WTC11 (cell line): ENCODE data around the gene RIPOR3. TPM values are rescaled to one million over a fixed set of nuclear protein-coding genes. Genes with fewer than 3 reads are reported as not detected.

Experiments
- ATAC-seq: fragments of 200-7000 bp; cut with Tn5 transposase; 2 replicates; pipeline ENCODE4 v1.10.0; 2021; ENCODE audit warnings: mild to moderate bottlenecking, moderate library complexity
- CTCF ChIA-PET: fragments of 300-600 bp; sonication (Branson Sonifier 250); formaldehyde crosslinking; loops from one replicate; lab custom pipeline; 2021; ENCODE audit warnings: antibody characterized with exemption; lab: Charles Lee
- POLR2A ChIA-PET: fragments of 350-600 bp; sonication (Branson Sonifier 250); formaldehyde crosslinking; loops from one replicate; lab custom pipeline; 2021; ENCODE audit warnings: antibody characterized with exemption; lab: Charles Lee
- DNase-seq: peaks from one replicate; pipeline ENCODE4 v3.0.0; 2021; ENCODE audit warnings: low spot score
- H3K27ac Mint-ChIP-seq: 2 replicates; pipeline ENCODE4 v1.8.0; 2021; ENCODE audit warnings: mixed read lengths
- H3K27me3 Mint-ChIP-seq: 2 replicates; pipeline ENCODE4 v1.8.0; 2021; ENCODE audit warnings: low read depth, mild to moderate bottlenecking, moderate library complexity, mixed read lengths
- H3K36me3 Mint-ChIP-seq: 2 replicates; pipeline ENCODE4 v1.8.0; 2021; ENCODE audit warnings: mixed read lengths
- H3K4me1 Mint-ChIP-seq: 2 replicates; pipeline ENCODE4 v1.8.0; 2022; ENCODE audit warnings: mixed read lengths
- H3K4me3 Mint-ChIP-seq: 2 replicates; pipeline ENCODE4 v1.8.0; 2021; ENCODE audit warnings: mild to moderate bottlenecking, moderate library complexity, mixed read lengths
- H3K9me3 Mint-ChIP-seq: 2 replicates; pipeline ENCODE4 v1.8.0; 2021; ENCODE audit warnings: mixed read lengths
- E2F1 ChIP-seq: sonication (generic); formaldehyde crosslinking; IDR thresholded peaks from 2 replicates; pipeline ENCODE4 v1.8.0; 2022; ENCODE audit warnings: mild to moderate bottlenecking, missing genetic modification reagents
- ELF4 ChIP-seq: sonication (generic); formaldehyde crosslinking; IDR thresholded peaks from 2 replicates; pipeline ENCODE4 v1.8.1; 2022; ENCODE audit warnings: low read depth, mild to moderate bottlenecking, moderate library complexity, missing genetic modification reagents
- FOXJ3 ChIP-seq: sonication (generic); formaldehyde crosslinking; IDR thresholded peaks from 2 replicates; pipeline ENCODE4 v1.9.0; 2021; ENCODE audit warnings: missing genetic modification reagents, mild to moderate bottlenecking, borderline replicate concordance
- FOXP1 ChIP-seq: sonication (generic); formaldehyde crosslinking; IDR thresholded peaks from 2 replicates; pipeline ENCODE4 v1.8.0; 2022; ENCODE audit warnings: missing genetic modification reagents, mild to moderate bottlenecking, moderate library complexity, borderline replicate concordance
- JAZF1 ChIP-seq: fragments of 250-450 bp; sonication (Bioruptor Pico); IDR thresholded peaks from 2 replicates; pipeline ENCODE4 v1.9.0; 2021; ENCODE audit warnings: moderate library complexity, mild to moderate bottlenecking, inconsistent platforms
- SMAD3 ChIP-seq: sonication (generic); formaldehyde crosslinking; IDR thresholded peaks from 2 replicates; pipeline ENCODE4 v1.8.0; 2022; ENCODE audit warnings: missing genetic modification reagents, mild to moderate bottlenecking, borderline replicate concordance
- TEAD1 ChIP-seq: sonication (generic); formaldehyde crosslinking; IDR thresholded peaks from 2 replicates; pipeline ENCODE4 v1.8.0; 2022; ENCODE audit warnings: mild to moderate bottlenecking, missing genetic modification reagents
- ZBTB21 ChIP-seq: sonication (generic); formaldehyde crosslinking; IDR thresholded peaks from 2 replicates; pipeline ENCODE4 v1.8.1; 2023; ENCODE audit warnings: mild to moderate bottlenecking, missing genetic modification reagents, borderline replicate concordance
- ZNF121 ChIP-seq: sonication (generic); formaldehyde crosslinking; IDR thresholded peaks from 2 replicates; pipeline ENCODE4 v1.8.0; 2023; ENCODE audit warnings: missing genetic modification reagents
- ZNF219 ChIP-seq: sonication (generic); formaldehyde crosslinking; IDR thresholded peaks from 2 replicates; pipeline ENCODE4 v1.8.0; 2023; ENCODE audit warnings: missing genetic modification reagents, mild to moderate bottlenecking, borderline replicate concordance
- ZNF396 ChIP-seq: fragments of 250-450 bp; sonication (Bioruptor Pico); IDR thresholded peaks from 2 replicates; pipeline ENCODE4 v1.8.0; 2021; ENCODE audit warnings: mild to moderate bottlenecking, moderate library complexity, borderline replicate concordance
- ZNF423 ChIP-seq: fragments of 250-450 bp; sonication (Bioruptor Pico); IDR thresholded peaks from 2 replicates; pipeline ENCODE4 v2.1.2; 2022; ENCODE audit warnings: mild to moderate bottlenecking, moderate library complexity
- total RNA-seq: library from RNA; stranded (reverse); gene quantifications from 3 replicates; pipeline ENCODE4 v1.2.3, GENCODE V29; 2021
- TF ChIP-seq, protein P1 (sequence below): fragments of 250-450 bp; sonication (Bioruptor Pico); conservative IDR thresholded peaks from 2 replicates; pipeline ENCODE4 v1.9.0; 2021; ENCODE audit warnings: mild to moderate bottlenecking
- TF ChIP-seq, protein P2 (sequence below): sonication (generic); formaldehyde crosslinking; IDR thresholded peaks from 2 replicates; pipeline ENCODE4 v1.8.1; 2023; ENCODE audit warnings: mild to moderate bottlenecking, moderate library complexity, missing genetic modification reagents
- TF ChIP-seq, protein P3 (sequence below): fragments of 250-450 bp; sonication (Bioruptor Pico); IDR thresholded peaks from 2 replicates; pipeline ENCODE4 v1.9.0; 2021; ENCODE audit warnings: mild to moderate bottlenecking
- TF ChIP-seq, protein P4 (sequence below): sonication (generic); formaldehyde crosslinking; IDR thresholded peaks from 2 replicates; pipeline ENCODE4 v1.8.1; 2023; ENCODE audit warnings: mild to moderate bottlenecking, missing genetic modification reagents, moderate library complexity

Gene RIPOR3
- total RNA-seq, 1 experiment from 2014 or later: 6.5 TPM

GRCh38 chr20:50584687-50585086 is 106.7 kb downstream of the RIPOR3 start:
- Mint-ChIP-seq H3K9me3 (no peaks in the 10 kb centered on the region), H3K4me3 (no peak overlapping the region), H3K27ac (no peak overlapping the region), H3K4me1 (no peaks in the 10 kb centered on the region), H3K36me3 (peaks cover 19% of the 10 kb centered on the region), H3K27me3 (no peaks in the 10 kb centered on the region)
- DNase-seq (no peak), ATAC-seq (no peak)
- POLR2A ChIA-PET: no interaction called here
- no peak for TF ChIP-seq E2F1
- TF ChIP-seq, protein P1, sequence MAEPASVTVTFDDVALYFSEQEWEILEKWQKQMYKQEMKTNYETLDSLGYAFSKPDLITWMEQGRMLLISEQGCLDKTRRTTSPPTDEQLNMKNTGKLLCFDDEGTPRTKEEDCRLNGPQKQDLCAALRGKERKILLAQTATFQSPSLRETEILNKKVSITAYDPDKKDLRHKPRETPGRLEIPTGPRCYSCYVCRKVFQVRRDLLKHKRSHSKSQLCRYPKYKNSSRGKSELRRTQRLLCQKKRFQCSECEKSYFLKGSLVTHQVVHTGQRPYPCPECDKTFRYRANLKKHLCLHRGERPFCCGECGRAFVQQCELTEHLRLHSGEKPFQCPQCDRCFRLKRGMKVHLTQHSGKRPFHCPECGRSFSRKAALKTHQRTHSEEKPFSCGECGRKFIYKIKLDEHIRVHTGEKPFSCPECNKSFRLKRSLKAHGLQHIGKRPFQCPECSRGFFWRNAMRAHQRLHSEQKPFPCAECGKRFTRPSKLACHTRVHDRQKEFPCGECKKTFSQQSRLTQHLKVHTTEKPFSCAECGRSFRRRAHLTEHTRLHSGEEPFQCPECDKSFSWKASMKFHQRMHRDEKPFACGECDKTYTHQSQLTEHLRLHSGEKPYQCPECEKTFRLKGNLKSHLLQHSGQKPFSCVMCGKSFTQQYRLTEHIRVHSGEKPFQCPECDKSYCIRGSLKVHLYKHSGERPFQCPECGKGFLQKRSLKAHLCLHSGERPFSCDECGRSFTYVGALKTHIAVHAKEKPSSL (CRISPR knock-in tag): no peak
- no peak for TF ChIP-seq ZNF219 (CRISPR knock-in tag)
- no peak for TF ChIP-seq SMAD3 (CRISPR knock-in tag)
- TF ChIP-seq JAZF1 (CRISPR knock-in tag): no peak
- TF ChIP-seq, protein P2, sequence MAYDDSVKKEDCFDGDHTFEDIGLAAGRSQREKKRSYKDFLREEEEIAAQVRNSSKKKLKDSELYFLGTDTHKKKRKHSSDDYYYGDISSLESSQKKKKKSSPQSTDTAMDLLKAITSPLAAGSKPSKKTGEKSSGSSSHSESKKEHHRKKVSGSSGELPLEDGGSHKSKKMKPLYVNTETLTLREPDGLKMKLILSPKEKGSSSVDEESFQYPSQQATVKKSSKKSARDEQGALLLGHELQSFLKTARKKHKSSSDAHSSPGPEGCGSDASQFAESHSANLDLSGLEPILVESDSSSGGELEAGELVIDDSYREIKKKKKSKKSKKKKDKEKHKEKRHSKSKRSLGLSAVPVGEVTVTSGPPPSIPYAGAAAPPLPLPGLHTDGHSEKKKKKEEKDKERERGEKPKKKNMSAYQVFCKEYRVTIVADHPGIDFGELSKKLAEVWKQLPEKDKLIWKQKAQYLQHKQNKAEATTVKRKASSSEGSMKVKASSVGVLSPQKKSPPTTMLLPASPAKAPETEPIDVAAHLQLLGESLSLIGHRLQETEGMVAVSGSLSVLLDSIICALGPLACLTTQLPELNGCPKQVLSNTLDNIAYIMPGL (CRISPR knock-in tag): no peak
- TF ChIP-seq ELF4 (CRISPR knock-in tag): no peak
- TF ChIP-seq, protein P3, sequence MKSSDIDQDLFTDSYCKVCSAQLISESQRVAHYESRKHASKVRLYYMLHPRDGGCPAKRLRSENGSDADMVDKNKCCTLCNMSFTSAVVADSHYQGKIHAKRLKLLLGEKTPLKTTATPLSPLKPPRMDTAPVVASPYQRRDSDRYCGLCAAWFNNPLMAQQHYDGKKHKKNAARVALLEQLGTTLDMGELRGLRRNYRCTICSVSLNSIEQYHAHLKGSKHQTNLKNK (CRISPR knock-in tag): no peak
- TF ChIP-seq, protein P4, sequence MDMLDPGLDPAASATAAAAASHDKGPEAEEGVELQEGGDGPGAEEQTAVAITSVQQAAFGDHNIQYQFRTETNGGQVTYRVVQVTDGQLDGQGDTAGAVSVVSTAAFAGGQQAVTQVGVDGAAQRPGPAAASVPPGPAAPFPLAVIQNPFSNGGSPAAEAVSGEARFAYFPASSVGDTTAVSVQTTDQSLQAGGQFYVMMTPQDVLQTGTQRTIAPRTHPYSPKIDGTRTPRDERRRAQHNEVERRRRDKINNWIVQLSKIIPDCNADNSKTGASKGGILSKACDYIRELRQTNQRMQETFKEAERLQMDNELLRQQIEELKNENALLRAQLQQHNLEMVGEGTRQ (CRISPR knock-in tag): no peak
- CTCF ChIA-PET: interaction anchor here (0.6 to 1.4 kb wide), 6 partner anchors 8 to 303 kb away, joined by 3 to 4 read pairs (median 3); no protein-coding TSS in a partner anchor

GRCh38 chr20:50583442-50584150 is 107.7 kb downstream of the RIPOR3 start:
- Mint-ChIP-seq H3K4me1 (no peaks in the 10 kb centered on the region), H3K9me3 (no peaks in the 10 kb centered on the region), H3K27me3 (no peaks in the 10 kb centered on the region), H3K36me3 (peaks cover 30% of the 10 kb centered on the region), H3K4me3 (no peak overlapping the region), H3K27ac (no peak overlapping the region)
- DNase-seq (no peak), ATAC-seq (no peak)
- ChIA-PET POLR2A (no interaction called here), CTCF (interaction anchor here (0.9 kb wide), 1 partner anchor 8 kb away, joined by 3 read pairs; no protein-coding TSS in a partner anchor)
- TF ChIP-seq FOXJ3 (no peak), ZBTB21 (CRISPR knock-in tag) (no peak), FOXP1 (CRISPR knock-in tag) (no peak), ZNF219 (CRISPR knock-in tag) (no peak), ZNF423 (CRISPR knock-in tag) (no peak), SMAD3 (CRISPR knock-in tag) (no peak), ZNF396 (CRISPR knock-in tag) (no peak), E2F1 (no peak), ZNF121 (CRISPR knock-in tag) (no peak), TEAD1 (no peak)
